Measurements from ENCODE around the gene CNOT9.

Gene CNOT9

GRCh38 chr2:218605432-218605831 lies 36.8 kb downstream of the CNOT9 start:
- Histone ChIP-seq H3K27me3 (replicated peaks in 2 of 5; ENCODE audit: control insufficient read depth in 4 of 5, insufficient read depth in 5 of 5, low read length in 4 of 5) (peaks cover 0 to 4% (median 0%) of the 10 kb centered on the region in 5 experiments), H3K4me3 (ENCODE audit: control insufficient read depth in 1 of 7, extremely low read depth in 1 of 7, insufficient read depth in 4 of 7, low read depth in 2 of 7, low read length in 6 of 7) (no peak overlapping the region), H3K9me3 (ENCODE audit: control extremely low read depth in 1 of 5, control insufficient read depth in 4 of 5, insufficient read depth in 2 of 5, low read depth in 1 of 5, low read length in 4 of 5) (no peaks in the 10 kb centered on the region), H3K36me3 (ENCODE audit: control insufficient read depth in 4 of 4, insufficient read depth in 4 of 4, low read length in 3 of 4) (no peaks in the 10 kb centered on the region), H3K4me1 (ENCODE audit: control extremely low read depth in 1 of 4, control insufficient read depth in 4 of 4, insufficient read depth in 4 of 4, low read length in 3 of 4) (no peaks in the 10 kb centered on the region), H3K27ac (ENCODE audit: insufficient read depth in 1 of 2, low read depth in 1 of 2, low read length in 2 of 2, poor library complexity in 1 of 2, severe bottlenecking in 2 of 2) (no peak overlapping the region)
- 100% methylated on average over 2 of the region's 2 CpGs for WGBS (ENCODE audit: insufficient coverage)
- ChIA-PET CTCF (no interaction called here), POLR2A (no interaction called here)
- no peak for DNase-seq

GRCh38 chr2:218607436-218608115 lies 38.9 kb downstream of the CNOT9 start, which contains the start of gene PLCD4:
Gene PLCD4 (plus strand): TSS chr2:218607899. CDS start chr2:218615740, 7,841 bp downstream.
- no peaks in the 10 kb centered on the region for H3K4me1 ChIP-seq (ENCODE audit: control extremely low read depth in 1 of 4, control insufficient read depth in 4 of 4, insufficient read depth in 4 of 4, low read length in 3 of 4)
- no peak for DNase-seq
- no peak within 1 kb of the TSS for H3K27ac ChIP-seq (ENCODE audit: insufficient read depth in 1 of 2, low read depth in 1 of 2, low read length in 2 of 2, poor library complexity in 1 of 2, severe bottlenecking in 2 of 2)
- H3K9me3 ChIP-seq (ENCODE audit: control extremely low read depth in 1 of 5, control insufficient read depth in 4 of 5, insufficient read depth in 2 of 5, low read depth in 1 of 5, low read length in 4 of 5), result no peaks in the 10 kb centered on the region
- H3K27me3 ChIP-seq (replicated peaks in 2 of 5; ENCODE audit: control insufficient read depth in 4 of 5, insufficient read depth in 5 of 5, low read length in 4 of 5), result peaks cover 0 to 4% (median 0%) of the 10 kb centered on the region in 5 experiments
- ChIA-PET CTCF (interaction anchor here (1.0 to 1.7 kb wide), 5 partner anchors 9 to 41 kb away, joined by 3 to 7 read pairs (median 4); no protein-coding TSS in a partner anchor), POLR2A (interaction anchor here (0.6 to 1.0 kb wide), 2 partner anchors 16 to 104 kb away, joined by 3 to 8 read pairs; no protein-coding TSS in a partner anchor)
- H3K36me3 ChIP-seq (ENCODE audit: control insufficient read depth in 4 of 4, insufficient read depth in 4 of 4, low read length in 3 of 4), result no peaks in the 10 kb centered on the region
- H3K4me3 ChIP-seq (ENCODE audit: control insufficient read depth in 1 of 7, extremely low read depth in 1 of 7, insufficient read depth in 4 of 7, low read depth in 2 of 7, low read length in 6 of 7), result no peak within 1 kb of the TSS
- 68% methylated on average over 7 of the region's 8 CpGs for WGBS (ENCODE audit: insufficient coverage)

- CTCF ChIA-PET, result interaction anchor here (0.8 to 2.7 kb wide), 4 partner anchors 9 to 72 kb away, joined by 3 to 7 read pairs (median 3); no protein-coding TSS in a partner anchor
- DNase-seq, result no peak
- no peak overlapping the region for H3K27ac ChIP-seq (ENCODE audit: insufficient read depth in 1 of 2, low read depth in 1 of 2, low read length in 2 of 2, poor library complexity in 1 of 2, severe bottlenecking in 2 of 2)
- H3K27me3 ChIP-seq (replicated peaks in 2 of 5; ENCODE audit: control insufficient read depth in 4 of 5, insufficient read depth in 5 of 5, low read length in 4 of 5), result no peaks in the 10 kb centered on the region
- POLR2A ChIA-PET, result interaction anchor here (0.6 kb wide), 1 partner anchor 43 kb away, joined by 3 read pairs; no protein-coding TSS in a partner anchor
- no peaks in the 10 kb centered on the region for H3K4me1 ChIP-seq (ENCODE audit: control extremely low read depth in 1 of 4, control insufficient read depth in 4 of 4, insufficient read depth in 4 of 4, low read length in 3 of 4)
- no peaks in the 10 kb centered on the region for H3K9me3 ChIP-seq (ENCODE audit: control extremely low read depth in 1 of 5, control insufficient read depth in 4 of 5, insufficient read depth in 2 of 5, low read depth in 1 of 5, low read length in 4 of 5)
- WGBS (ENCODE audit: insufficient coverage), result 97% methylated on average over 6 of the region's 6 CpGs
- no peak overlapping the region for H3K4me3 ChIP-seq (ENCODE audit: control insufficient read depth in 1 of 7, extremely low read depth in 1 of 7, insufficient read depth in 4 of 7, low read depth in 2 of 7, low read length in 6 of 7)
- H3K36me3 ChIP-seq (ENCODE audit: control insufficient read depth in 4 of 4, insufficient read depth in 4 of 4, low read length in 3 of 4), result no peaks in the 10 kb centered on the region
Observed at GRCh38 chr2:218615868-218616315, 47.3 kb downstream of the CNOT9 start.

- CTCF ChIA-PET, result no interaction called here
- Histone ChIP-seq H3K9me3 (ENCODE audit: control extremely low read depth in 1 of 5, control insufficient read depth in 4 of 5, insufficient read depth in 2 of 5, low read depth in 1 of 5, low read length in 4 of 5) (no peaks in the 10 kb centered on the region), H3K4me1 (ENCODE audit: control extremely low read depth in 1 of 4, control insufficient read depth in 4 of 4, insufficient read depth in 4 of 4, low read length in 3 of 4) (peaks cover 0 to 9% (median 3%) of the 10 kb centered on the region in 4 experiments), H3K27ac (ENCODE audit: insufficient read depth in 1 of 2, low read depth in 1 of 2, low read length in 2 of 2, poor library complexity in 1 of 2, severe bottlenecking in 2 of 2) (no peak overlapping the region), H3K36me3 (ENCODE audit: control insufficient read depth in 4 of 4, insufficient read depth in 4 of 4, low read length in 3 of 4) (no peaks in the 10 kb centered on the region), H3K4me3 (ENCODE audit: control insufficient read depth in 1 of 7, extremely low read depth in 1 of 7, insufficient read depth in 4 of 7, low read depth in 2 of 7, low read length in 6 of 7) (no peak overlapping the region), H3K27me3 (replicated peaks in 2 of 5; ENCODE audit: control insufficient read depth in 4 of 5, insufficient read depth in 5 of 5, low read length in 4 of 5) (no peaks in the 10 kb centered on the region)
- WGBS (ENCODE audit: insufficient coverage), result 98% methylated on average over 9 of the region's 9 CpGs
- DNase-seq, result no peak
- POLR2A ChIA-PET, result interaction anchor here (1.3 kb wide), 1 partner anchor 17 kb away, joined by 3 read pairs; no protein-coding TSS in a partner anchor
Observed at GRCh38 chr2:218618102-218618860, 49.6 kb downstream of the CNOT9 start.

GRCh38 chr2:218621007-218621406 lies 52.4 kb downstream of the CNOT9 start:
- Histone ChIP-seq H3K9me3 (ENCODE audit: control extremely low read depth in 1 of 5, control insufficient read depth in 4 of 5, insufficient read depth in 2 of 5, low read depth in 1 of 5, low read length in 4 of 5) (no peaks in the 10 kb centered on the region), H3K4me3 (ENCODE audit: control insufficient read depth in 1 of 7, extremely low read depth in 1 of 7, insufficient read depth in 4 of 7, low read depth in 2 of 7, low read length in 6 of 7) (no peak overlapping the region), H3K27ac (ENCODE audit: insufficient read depth in 1 of 2, low read depth in 1 of 2, low read length in 2 of 2, poor library complexity in 1 of 2, severe bottlenecking in 2 of 2) (no peak overlapping the region), H3K27me3 (replicated peaks in 2 of 5; ENCODE audit: control insufficient read depth in 4 of 5, insufficient read depth in 5 of 5, low read length in 4 of 5) (no peaks in the 10 kb centered on the region), H3K4me1 (ENCODE audit: control extremely low read depth in 1 of 4, control insufficient read depth in 4 of 4, insufficient read depth in 4 of 4, low read length in 3 of 4) (peaks cover 0 to 9% (median 4%) of the 10 kb centered on the region in 4 experiments), H3K36me3 (ENCODE audit: control insufficient read depth in 4 of 4, insufficient read depth in 4 of 4, low read length in 3 of 4) (no peaks in the 10 kb centered on the region)
- no peak for DNase-seq
- ChIA-PET POLR2A (no interaction called here), CTCF (interaction anchor here (0.9 kb wide), 1 partner anchor 22 kb away, joined by 3 read pairs; no protein-coding TSS in a partner anchor)
- 100% methylated on average over 1 of the region's 7 CpGs for WGBS (ENCODE audit: insufficient coverage)

- POLR2A ChIA-PET, result interaction anchor here (1.2 kb wide), 1 partner anchor 15 kb away, joined by 3 read pairs; the partner anchor contains the start of gene PLCD4
- peak overlapping the region in 1 of 7 experiments; percentile 11 for H3K4me3 ChIP-seq (ENCODE audit: control insufficient read depth in 1 of 7, extremely low read depth in 1 of 7, insufficient read depth in 4 of 7, low read depth in 2 of 7, low read length in 6 of 7)
- peaks cover 0 to 9% (median 4%) of the 10 kb centered on the region in 4 experiments for H3K4me1 ChIP-seq (ENCODE audit: control extremely low read depth in 1 of 4, control insufficient read depth in 4 of 4, insufficient read depth in 4 of 4, low read length in 3 of 4)
- no peaks in the 10 kb centered on the region for H3K36me3 ChIP-seq (ENCODE audit: control insufficient read depth in 4 of 4, insufficient read depth in 4 of 4, low read length in 3 of 4)
- 93% methylated on average over 6 of the region's 7 CpGs for WGBS (ENCODE audit: insufficient coverage)
- H3K27ac ChIP-seq (ENCODE audit: insufficient read depth in 1 of 2, low read depth in 1 of 2, low read length in 2 of 2, poor library complexity in 1 of 2, severe bottlenecking in 2 of 2), result no peak overlapping the region
- no peaks in the 10 kb centered on the region for H3K27me3 ChIP-seq (replicated peaks in 2 of 5; ENCODE audit: control insufficient read depth in 4 of 5, insufficient read depth in 5 of 5, low read length in 4 of 5)
- CTCF ChIA-PET, result no interaction called here
- DNase-seq, result no peak
- no peaks in the 10 kb centered on the region for H3K9me3 ChIP-seq (ENCODE audit: control extremely low read depth in 1 of 5, control insufficient read depth in 4 of 5, insufficient read depth in 2 of 5, low read depth in 1 of 5, low read length in 4 of 5)
Observed at GRCh38 chr2:218622606-218623365, 54.1 kb downstream of the CNOT9 start.

Data from common myeloid progenitor, CD34-positive (primary cell).